Activated T-cell treated with anti-CD3 and anti-CD28 coated beads, Interleukin-2, amount 50 U/mL, for 24 hours (primary cell): ENCODE measurements around the gene FAHD1.

Experiments used
- DNase-seq: peaks from one replicate; pipeline ENCODE4 v3.0.0-alpha.2; 2020
- H3K27ac Mint-ChIP-seq: 2 replicates; pipeline ENCODE4 v1.8.0; 2020; ENCODE audit warnings: mild to moderate bottlenecking, mixed read lengths
- H3K27me3 Mint-ChIP-seq: 2 replicates; pipeline ENCODE4 v1.8.0; 2020; ENCODE audit warnings: mixed read lengths
- H3K36me3 Mint-ChIP-seq: 2 replicates; pipeline ENCODE4 v1.8.0; 2020; ENCODE audit warnings: low read depth, mixed read lengths
- H3K4me1 Mint-ChIP-seq: 2 replicates; pipeline ENCODE4 v1.8.0; 2020; ENCODE audit warnings: low read depth, mixed read lengths
- H3K4me3 Mint-ChIP-seq: 2 replicates; pipeline ENCODE4 v1.8.0; 2020; ENCODE audit warnings: mild to moderate bottlenecking, moderate library complexity, mixed read lengths
- H3K9me3 Mint-ChIP-seq: 2 replicates; pipeline ENCODE4 v1.8.0; 2020; ENCODE audit warnings: mixed read lengths

FAHD1 gene

GRCh38 chr16:1826691-1827573 is at the start of gene FAHD1, which contains the start of gene HAGH:
TSS of gene FAHD1 (plus strand) at chr16:1827206. CDS start at chr16:1827239, 33 bp downstream.
TSS of gene HAGH (minus strand) at chr16:1826825. CDS start at chr16:1826787, 38 bp downstream.
- Mint-ChIP-seq H3K9me3 (no peaks in the 10 kb centered on the region), H3K27me3 (no peaks in the 10 kb centered on the region), H3K4me3 (peak within 1 kb of the TSS; percentile 97), H3K27ac (peak within 1 kb of the TSS; percentile 96), H3K36me3 (peaks cover 45% of the 10 kb centered on the region), H3K4me1 (peaks cover 53% of the 10 kb centered on the region)
- peak; percentile 95 for DNase-seq

- DNase-seq: no peak
- Mint-ChIP-seq H3K9me3 (no peaks in the 10 kb centered on the region), H3K4me3 (no peak overlapping the region), H3K4me1 (peaks cover 21% of the 10 kb centered on the region), H3K27ac (peak overlapping the region; percentile 11), H3K36me3 (peaks cover 46% of the 10 kb centered on the region), H3K27me3 (no peaks in the 10 kb centered on the region)
Measured at GRCh38 chr16:1777375-1778199, 49.4 kb upstream of the FAHD1 start.

GRCh38 chr16:1778200-1779179 is 48.5 kb upstream of the FAHD1 start:
- H3K9me3 Mint-ChIP-seq: no peaks in the 10 kb centered on the region
- no peak overlapping the region for H3K4me3 Mint-ChIP-seq
- H3K36me3 Mint-ChIP-seq: peaks cover 49% of the 10 kb centered on the region
- no peak for DNase-seq
- H3K27ac Mint-ChIP-seq: peak overlapping the region; percentile 85
- peaks cover 25% of the 10 kb centered on the region for H3K4me1 Mint-ChIP-seq
- H3K27me3 Mint-ChIP-seq: no peaks in the 10 kb centered on the region

GRCh38 chr16:1779234-1779701 is 47.7 kb upstream of the FAHD1 start:
- Mint-ChIP-seq H3K9me3 (no peaks in the 10 kb centered on the region), H3K4me1 (peaks cover 27% of the 10 kb centered on the region), H3K27ac (peak overlapping the region; percentile 85), H3K36me3 (peaks cover 50% of the 10 kb centered on the region), H3K4me3 (no peak overlapping the region), H3K27me3 (no peaks in the 10 kb centered on the region)
- no peak for DNase-seq

DNA sequence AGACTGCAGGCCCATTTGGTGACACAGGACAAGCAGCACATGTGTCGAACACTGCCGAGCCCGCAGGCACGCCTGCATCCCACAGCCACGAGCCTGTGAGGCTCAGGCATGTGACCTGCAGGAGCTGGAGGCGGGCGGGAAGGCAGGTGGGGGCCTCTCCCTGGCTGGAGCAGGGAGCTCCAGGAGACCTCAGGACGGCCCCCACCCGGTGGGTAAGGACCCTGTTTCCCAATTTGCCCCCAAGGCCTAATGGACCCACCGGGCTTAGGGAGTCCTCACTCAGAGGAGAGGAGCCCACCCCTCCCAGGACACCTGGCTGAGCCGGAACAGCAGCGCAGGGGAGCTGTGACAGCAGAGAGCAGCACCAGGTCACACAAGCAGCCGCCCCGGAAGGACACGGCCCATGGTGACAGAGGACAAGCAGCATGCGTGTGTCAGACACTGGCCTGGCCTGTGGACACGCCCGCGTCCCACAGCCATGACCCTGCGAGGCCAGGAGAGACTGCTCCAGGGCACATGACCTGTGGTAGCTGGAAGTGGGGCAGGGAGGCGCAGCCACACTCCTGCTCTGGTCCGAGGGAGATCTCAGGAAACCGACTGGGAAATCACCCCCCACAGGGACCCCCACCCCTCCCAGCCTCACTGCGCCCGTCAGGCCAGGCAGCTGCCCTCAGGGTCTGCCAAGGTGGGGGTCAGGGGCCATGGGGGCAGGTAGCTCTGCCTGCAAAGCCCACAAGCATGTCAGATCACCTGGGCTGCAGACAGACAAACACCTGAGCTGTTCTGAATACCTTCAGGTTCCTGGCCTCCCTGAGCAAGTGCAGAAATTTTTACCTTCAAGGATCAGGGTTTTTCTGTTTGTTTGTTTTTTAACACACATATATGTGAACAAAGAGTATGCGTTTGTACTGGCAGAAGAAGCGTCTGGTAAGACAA is 47.0 kb upstream of the FAHD1 start:
- Mint-ChIP-seq H3K9me3 (no peaks in the 10 kb centered on the region), H3K4me1 (peaks cover 22% of the 10 kb centered on the region), H3K4me3 (peak overlapping the region; percentile 18), H3K27me3 (no peaks in the 10 kb centered on the region), H3K27ac (no peak overlapping the region), H3K36me3 (peaks cover 50% of the 10 kb centered on the region)
- no peak for DNase-seq

DNA sequence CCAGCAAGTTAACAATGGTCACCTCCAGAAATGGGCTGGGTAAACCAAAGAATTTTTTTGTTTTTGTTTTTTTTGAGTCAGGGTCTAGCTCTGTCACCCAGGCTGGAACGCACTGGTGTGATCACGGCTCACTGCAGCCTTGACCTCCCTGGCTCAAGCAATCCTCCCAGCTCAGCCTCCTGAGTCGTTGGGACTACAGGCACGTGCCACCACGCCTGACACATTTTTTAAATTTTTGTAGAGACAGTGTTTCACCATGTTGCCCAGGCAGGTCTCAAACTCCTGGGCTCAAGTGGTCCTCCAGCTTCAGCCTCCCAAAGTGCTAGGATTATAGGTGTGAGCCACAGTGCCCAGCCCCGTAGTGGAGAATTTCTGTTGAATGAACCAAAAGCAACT is 46.3 kb upstream of the FAHD1 start:
- peak overlapping the region; percentile 84 for H3K4me3 Mint-ChIP-seq
- peak overlapping the region; percentile 92 for H3K27ac Mint-ChIP-seq
- no peaks in the 10 kb centered on the region for H3K9me3 Mint-ChIP-seq
- H3K27me3 Mint-ChIP-seq: no peaks in the 10 kb centered on the region
- no peak for DNase-seq
- H3K4me1 Mint-ChIP-seq: peaks cover 28% of the 10 kb centered on the region
- peaks cover 50% of the 10 kb centered on the region for H3K36me3 Mint-ChIP-seq

DNA sequence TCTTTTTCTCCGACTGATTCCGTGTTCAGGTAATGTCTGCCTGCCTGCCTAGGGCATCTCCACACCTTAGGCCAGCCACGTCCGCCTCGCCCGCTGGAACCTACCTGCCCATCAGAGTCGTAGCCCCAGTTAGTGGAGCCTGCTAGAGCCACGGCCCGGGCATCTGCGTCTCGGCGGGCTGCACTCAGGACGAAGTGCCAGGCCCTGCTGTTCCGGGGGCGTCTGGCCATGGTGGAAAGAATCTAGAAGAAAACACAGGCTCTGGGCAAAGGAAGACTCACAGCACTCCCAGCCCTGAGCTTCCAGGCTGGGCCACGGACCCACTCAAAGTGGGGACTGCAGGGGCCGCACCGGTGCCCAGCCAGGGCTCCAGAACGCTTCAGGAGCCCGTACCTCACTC is 45.8 kb upstream of the FAHD1 start:
- no peaks in the 10 kb centered on the region for H3K9me3 Mint-ChIP-seq
- no peaks in the 10 kb centered on the region for H3K27me3 Mint-ChIP-seq
- peak overlapping the region; percentile 84 for H3K4me3 Mint-ChIP-seq
- DNase-seq: no peak
- H3K4me1 Mint-ChIP-seq: peaks cover 29% of the 10 kb centered on the region
- peaks cover 54% of the 10 kb centered on the region for H3K36me3 Mint-ChIP-seq
- peak overlapping the region; percentile 92 for H3K27ac Mint-ChIP-seq

- H3K4me3 Mint-ChIP-seq: peak overlapping the region; percentile 95
- H3K9me3 Mint-ChIP-seq: no peaks in the 10 kb centered on the region
- peaks cover 29% of the 10 kb centered on the region for H3K4me1 Mint-ChIP-seq
- no peaks in the 10 kb centered on the region for H3K27me3 Mint-ChIP-seq
- DNase-seq: no peak
- H3K27ac Mint-ChIP-seq: peak overlapping the region; percentile 92
- H3K36me3 Mint-ChIP-seq: peaks cover 53% of the 10 kb centered on the region
Measured at GRCh38 chr16:1781758-1782407, 45.1 kb upstream of the FAHD1 start.

GRCh38 chr16:1782408-1783264 is 44.4 kb upstream of the FAHD1 start, which contains the start of the genes NUBP2 and SPSB3:
TSS of gene NUBP2 (plus strand) at chr16:1782960. CDS start at chr16:1783021, 61 bp downstream.
TSS of gene SPSB3 (minus strand) at chr16:1782571. CDS start at chr16:1781483, 1,088 bp downstream.
- H3K36me3 Mint-ChIP-seq: peaks cover 55% of the 10 kb centered on the region
- peak; percentile 96 for DNase-seq
- H3K4me1 Mint-ChIP-seq: peaks cover 29% of the 10 kb centered on the region
- peak within 1 kb of the TSS; percentile 95 for H3K4me3 Mint-ChIP-seq
- H3K27ac Mint-ChIP-seq: peak within 1 kb of the TSS; percentile 93
- no peaks in the 10 kb centered on the region for H3K27me3 Mint-ChIP-seq
- no peaks in the 10 kb centered on the region for H3K9me3 Mint-ChIP-seq

GRCh38 chr16:1784977-1785845 is 41.8 kb upstream of the FAHD1 start:
- Mint-ChIP-seq H3K36me3 (peaks cover 62% of the 10 kb centered on the region), H3K27ac (peak overlapping the region; percentile 75)

GRCh38 chr16:1785846-1786170 is 41.2 kb upstream of the FAHD1 start:
- Mint-ChIP-seq H3K4me1 (peaks cover 30% of the 10 kb centered on the region), H3K36me3 (peaks cover 65% of the 10 kb centered on the region), H3K4me3 (no peak overlapping the region), H3K27ac (no peak overlapping the region), H3K27me3 (no peaks in the 10 kb centered on the region), H3K9me3 (no peaks in the 10 kb centered on the region)
- DNase-seq: no peak

More at GRCh38 chr16:1784977-1785845, 41.8 kb upstream of the FAHD1 start:
- Mint-ChIP-seq H3K4me3 (peak overlapping the region; percentile 63), H3K9me3 (no peaks in the 10 kb centered on the region), H3K27me3 (no peaks in the 10 kb centered on the region), H3K4me1 (peaks cover 30% of the 10 kb centered on the region)
- no peak for DNase-seq
